WTC11 (cell line): ENCODE measurements around the gene ABCD3.

Source experiments
- ZNF121 ChIP-seq: sonication (generic); formaldehyde crosslinking; IDR thresholded peaks from 2 replicates; pipeline ENCODE4 v1.8.0; 2023; ENCODE audit warnings: missing genetic modification reagents
- TF ChIP-seq, protein P1 (sequence below): fragments of 200-600 bp; IDR thresholded peaks from 2 replicates; pipeline ENCODE4 v1.8.0; 2022; ENCODE audit warnings: antibody characterized with exemption

- TF ChIP-seq, protein P1, sequence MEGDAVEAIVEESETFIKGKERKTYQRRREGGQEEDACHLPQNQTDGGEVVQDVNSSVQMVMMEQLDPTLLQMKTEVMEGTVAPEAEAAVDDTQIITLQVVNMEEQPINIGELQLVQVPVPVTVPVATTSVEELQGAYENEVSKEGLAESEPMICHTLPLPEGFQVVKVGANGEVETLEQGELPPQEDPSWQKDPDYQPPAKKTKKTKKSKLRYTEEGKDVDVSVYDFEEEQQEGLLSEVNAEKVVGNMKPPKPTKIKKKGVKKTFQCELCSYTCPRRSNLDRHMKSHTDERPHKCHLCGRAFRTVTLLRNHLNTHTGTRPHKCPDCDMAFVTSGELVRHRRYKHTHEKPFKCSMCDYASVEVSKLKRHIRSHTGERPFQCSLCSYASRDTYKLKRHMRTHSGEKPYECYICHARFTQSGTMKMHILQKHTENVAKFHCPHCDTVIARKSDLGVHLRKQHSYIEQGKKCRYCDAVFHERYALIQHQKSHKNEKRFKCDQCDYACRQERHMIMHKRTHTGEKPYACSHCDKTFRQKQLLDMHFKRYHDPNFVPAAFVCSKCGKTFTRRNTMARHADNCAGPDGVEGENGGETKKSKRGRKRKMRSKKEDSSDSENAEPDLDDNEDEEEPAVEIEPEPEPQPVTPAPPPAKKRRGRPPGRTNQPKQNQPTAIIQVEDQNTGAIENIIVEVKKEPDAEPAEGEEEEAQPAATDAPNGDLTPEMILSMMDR: no peak
- no peak for TF ChIP-seq ZNF121 (CRISPR knock-in tag)
Measured at GRCh38 chr1:94542088-94542870, 124.1 kb downstream of the ABCD3 start.
